ENCODE data around the gene MATCAP1.
A peak's percentile ranks its signal among the peaks of the same experiment; 100 is the strongest.

The MATCAP1 gene

DNA sequence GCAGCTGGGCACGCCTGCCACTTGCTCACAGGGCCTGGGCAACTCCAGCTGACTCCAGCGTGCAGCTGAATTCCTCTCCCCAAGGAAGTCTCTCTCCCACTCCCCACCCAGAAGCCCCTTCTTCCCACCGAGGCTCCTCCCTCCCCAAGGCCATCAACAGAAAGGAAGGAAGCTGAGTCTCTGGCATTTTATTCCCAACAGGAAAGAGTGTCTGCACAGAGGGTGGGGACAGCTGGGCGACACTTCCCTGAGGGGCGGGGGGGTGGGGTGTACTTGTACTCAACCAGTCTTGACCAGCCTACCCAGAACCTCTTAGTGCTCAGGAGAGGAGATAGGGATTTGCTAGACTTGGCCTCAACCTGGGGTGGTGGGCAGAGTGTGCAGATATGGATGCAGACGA lies 6.3 kb upstream of the MATCAP1 start, which contains the start of gene EXOC3L1:
EXOC3L1 (minus strand) TSS at position 96 of the 400 bp plus-strand sequence. CDS start 460 bp downstream, outside the sequence.
- Histone ChIP-seq H3K27ac (ENCODE audit: low read length) (no peak within 1 kb of the TSS), H3K9ac (ENCODE audit: low read depth, low read length) (no peak within 1 kb of the TSS), H3K27me3 (ENCODE audit: insufficient read depth, low read length, poor library complexity) (no peaks in the 10 kb centered on the region), H2AFZ (ENCODE audit: low read depth, low read length) (no peak within 1 kb of the TSS), H3K4me1 (ENCODE audit: insufficient read depth, low read length) (peaks cover 47% of the 10 kb centered on the region), H3K79me2 (ENCODE audit: insufficient read depth, low read length) (peaks cover 37% of the 10 kb centered on the region), H3K36me3 (ENCODE audit: insufficient read depth, low read length) (peaks cover 27% of the 10 kb centered on the region), H3K4me3 (ENCODE audit: low read depth in 1 of 2, low read length in 2 of 2) (no peak within 1 kb of the TSS), H3K9me3 (ENCODE audit: insufficient read depth, low read length, severe bottlenecking) (no peaks in the 10 kb centered on the region), H3K4me2 (ENCODE audit: insufficient read depth, low read length) (peak within 1 kb of the TSS; percentile 96; the same call in 1 of the 2 replicates), H4K20me1 (ENCODE audit: insufficient read depth, low read length) (peaks cover 25% of the 10 kb centered on the region)
- DNase-seq (no peak), ATAC-seq (ENCODE audit: insufficient read depth, low read depth) (no peak)
- TF ChIP-seq, protein P1, sequence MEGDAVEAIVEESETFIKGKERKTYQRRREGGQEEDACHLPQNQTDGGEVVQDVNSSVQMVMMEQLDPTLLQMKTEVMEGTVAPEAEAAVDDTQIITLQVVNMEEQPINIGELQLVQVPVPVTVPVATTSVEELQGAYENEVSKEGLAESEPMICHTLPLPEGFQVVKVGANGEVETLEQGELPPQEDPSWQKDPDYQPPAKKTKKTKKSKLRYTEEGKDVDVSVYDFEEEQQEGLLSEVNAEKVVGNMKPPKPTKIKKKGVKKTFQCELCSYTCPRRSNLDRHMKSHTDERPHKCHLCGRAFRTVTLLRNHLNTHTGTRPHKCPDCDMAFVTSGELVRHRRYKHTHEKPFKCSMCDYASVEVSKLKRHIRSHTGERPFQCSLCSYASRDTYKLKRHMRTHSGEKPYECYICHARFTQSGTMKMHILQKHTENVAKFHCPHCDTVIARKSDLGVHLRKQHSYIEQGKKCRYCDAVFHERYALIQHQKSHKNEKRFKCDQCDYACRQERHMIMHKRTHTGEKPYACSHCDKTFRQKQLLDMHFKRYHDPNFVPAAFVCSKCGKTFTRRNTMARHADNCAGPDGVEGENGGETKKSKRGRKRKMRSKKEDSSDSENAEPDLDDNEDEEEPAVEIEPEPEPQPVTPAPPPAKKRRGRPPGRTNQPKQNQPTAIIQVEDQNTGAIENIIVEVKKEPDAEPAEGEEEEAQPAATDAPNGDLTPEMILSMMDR (IDR thresholded peaks at IDR 0.05; ENCODE audit: borderline replicate concordance, extremely low read depth, low read length, poor library complexity, severe bottlenecking), result no peak
- TF ChIP-seq EZH2 (IDR thresholded peaks at IDR 0.05; ENCODE audit: borderline replicate concordance, low read depth, low read length, severe bottlenecking), result no peak

DNA sequence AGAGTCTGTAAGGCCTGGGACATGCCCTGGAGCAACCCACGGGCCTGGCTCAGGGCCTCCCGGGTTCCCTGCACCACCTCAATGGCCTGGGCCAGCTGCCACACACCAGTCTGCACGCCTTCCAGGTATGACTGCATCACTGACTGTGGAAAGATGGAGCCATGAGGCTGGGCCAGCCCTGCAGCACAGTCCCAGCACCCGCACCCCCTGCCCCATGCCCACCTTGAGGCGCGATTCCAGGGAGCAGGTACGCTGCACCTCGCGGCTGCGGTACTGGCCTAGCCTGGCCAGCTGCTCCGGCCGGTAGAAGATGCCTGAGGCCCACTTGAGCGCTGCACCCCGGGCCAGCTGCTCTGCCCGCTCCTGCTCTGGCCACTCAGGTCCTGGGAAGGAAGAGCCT lies 5.0 kb upstream of the MATCAP1 start:
- Histone ChIP-seq H3K4me3 (ENCODE audit: low read depth in 1 of 2, low read length in 2 of 2) (no peak overlapping the region), H3K4me1 (ENCODE audit: insufficient read depth, low read length) (peaks cover 48% of the 10 kb centered on the region), H3K79me2 (ENCODE audit: insufficient read depth, low read length) (peaks cover 27% of the 10 kb centered on the region)

DNA sequence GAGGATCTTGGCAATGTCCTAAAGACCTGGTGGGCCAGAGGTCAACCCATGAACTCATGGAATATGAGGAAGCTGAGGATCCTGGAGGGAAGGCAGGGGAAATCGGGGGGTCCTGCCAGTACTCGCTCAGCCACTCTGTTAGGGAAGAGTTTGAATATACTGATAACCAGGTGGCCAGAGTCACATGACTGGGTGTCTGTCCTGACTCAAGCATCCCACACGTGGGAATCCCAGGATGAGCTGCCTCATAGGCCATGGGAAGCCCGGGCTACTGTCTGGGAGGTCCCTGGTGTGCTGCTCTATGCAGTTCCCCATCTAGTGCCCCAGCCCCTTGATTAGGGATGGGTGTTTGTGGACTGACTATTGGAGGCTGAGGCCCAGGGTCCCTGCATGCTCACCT lies 4.6 kb upstream of the MATCAP1 start:
- H3K79me2 ChIP-seq (ENCODE audit: insufficient read depth, low read length), result peaks cover 23% of the 10 kb centered on the region
- H4K20me1 ChIP-seq (ENCODE audit: insufficient read depth, low read length), result peaks cover 10% of the 10 kb centered on the region
- H3K4me2 ChIP-seq (ENCODE audit: insufficient read depth, low read length), result no peak overlapping the region
- H3K27ac ChIP-seq (ENCODE audit: low read length), result no peak overlapping the region
- peaks cover 43% of the 10 kb centered on the region for H3K4me1 ChIP-seq (ENCODE audit: insufficient read depth, low read length)
- H3K9ac ChIP-seq (ENCODE audit: low read depth, low read length), result no peak overlapping the region
- DNase-seq (no peak), ATAC-seq (ENCODE audit: insufficient read depth, low read depth) (no peak)
- no peak overlapping the region for H3K4me3 ChIP-seq (ENCODE audit: low read depth in 1 of 2, low read length in 2 of 2)
- H3K27me3 ChIP-seq (ENCODE audit: insufficient read depth, low read length, poor library complexity), result no peaks in the 10 kb centered on the region
- no peak overlapping the region for H2AFZ ChIP-seq (ENCODE audit: low read depth, low read length)
- H3K36me3 ChIP-seq (ENCODE audit: insufficient read depth, low read length), result peaks cover 10% of the 10 kb centered on the region
- no peak for TF ChIP-seq EZH2 (IDR thresholded peaks at IDR 0.05; ENCODE audit: borderline replicate concordance, low read depth, low read length, severe bottlenecking)
- TF ChIP-seq, protein P1 (IDR thresholded peaks at IDR 0.05; ENCODE audit: borderline replicate concordance, extremely low read depth, low read length, poor library complexity, severe bottlenecking), result no peak
- no peaks in the 10 kb centered on the region for H3K9me3 ChIP-seq (ENCODE audit: insufficient read depth, low read length, severe bottlenecking)

More for the DNA sequence above, 5.0 kb upstream of the MATCAP1 start:
- no peak overlapping the region for H3K4me2 ChIP-seq (ENCODE audit: insufficient read depth, low read length)
- TF ChIP-seq, protein P1 (IDR thresholded peaks at IDR 0.05; ENCODE audit: borderline replicate concordance, extremely low read depth, low read length, poor library complexity, severe bottlenecking), result no peak
- no peak for TF ChIP-seq EZH2 (IDR thresholded peaks at IDR 0.05; ENCODE audit: borderline replicate concordance, low read depth, low read length, severe bottlenecking)
- no peaks in the 10 kb centered on the region for H3K9me3 ChIP-seq (ENCODE audit: insufficient read depth, low read length, severe bottlenecking)
- ATAC-seq (ENCODE audit: insufficient read depth, low read depth) (no peak), DNase-seq (no peak)
- H4K20me1 ChIP-seq (ENCODE audit: insufficient read depth, low read length), result peaks cover 15% of the 10 kb centered on the region
- H3K9ac ChIP-seq (ENCODE audit: low read depth, low read length), result no peak overlapping the region
- H3K27ac ChIP-seq (ENCODE audit: low read length), result no peak overlapping the region
- H3K36me3 ChIP-seq (ENCODE audit: insufficient read depth, low read length), result peaks cover 15% of the 10 kb centered on the region
- H2AFZ ChIP-seq (ENCODE audit: low read depth, low read length), result no peak overlapping the region
- H3K27me3 ChIP-seq (ENCODE audit: insufficient read depth, low read length, poor library complexity), result no peaks in the 10 kb centered on the region
